Stimulated activated CD4-positive, alpha-beta T cell treated with anti-CD3 and anti-CD28 coated beads, Interleukin-2, amount 100 ng/mL, for 24 hours (primary cell): ENCODE measurements around the gene PRKN.

Experiments used
- DNase-seq, 2 donors: peaks; one replicate each; pipeline ENCODE4 v3.0.0-alpha.2; 2020

The PRKN gene

GRCh38 chr6:161626132-161626676 is 1101.4 kb downstream of the PRKN start:
- DNase-seq: no peak

GRCh38 chr6:161624111-161624510 is 1103.5 kb downstream of the PRKN start:
- no peak for DNase-seq

DNA sequence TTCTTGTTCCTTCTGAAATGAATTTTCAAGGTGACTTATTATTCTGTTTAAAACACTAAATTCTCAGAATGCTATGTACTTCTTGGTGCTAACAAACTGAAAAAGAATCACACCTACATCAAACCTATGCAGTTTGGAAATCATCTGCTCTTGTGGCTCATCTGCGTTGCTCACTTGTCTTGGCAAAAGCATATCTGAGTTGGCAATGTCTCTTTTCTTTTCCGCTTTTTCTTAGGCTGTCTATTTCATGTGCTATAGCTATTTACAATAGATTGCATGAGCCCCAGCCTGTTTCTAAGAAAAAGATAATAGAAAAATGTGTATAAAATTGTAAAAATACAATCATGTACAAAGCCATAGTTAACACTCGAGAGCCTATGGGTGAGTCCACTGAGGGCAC is 1104.8 kb downstream of the PRKN start:
- DNase-seq: no peak

DNA sequence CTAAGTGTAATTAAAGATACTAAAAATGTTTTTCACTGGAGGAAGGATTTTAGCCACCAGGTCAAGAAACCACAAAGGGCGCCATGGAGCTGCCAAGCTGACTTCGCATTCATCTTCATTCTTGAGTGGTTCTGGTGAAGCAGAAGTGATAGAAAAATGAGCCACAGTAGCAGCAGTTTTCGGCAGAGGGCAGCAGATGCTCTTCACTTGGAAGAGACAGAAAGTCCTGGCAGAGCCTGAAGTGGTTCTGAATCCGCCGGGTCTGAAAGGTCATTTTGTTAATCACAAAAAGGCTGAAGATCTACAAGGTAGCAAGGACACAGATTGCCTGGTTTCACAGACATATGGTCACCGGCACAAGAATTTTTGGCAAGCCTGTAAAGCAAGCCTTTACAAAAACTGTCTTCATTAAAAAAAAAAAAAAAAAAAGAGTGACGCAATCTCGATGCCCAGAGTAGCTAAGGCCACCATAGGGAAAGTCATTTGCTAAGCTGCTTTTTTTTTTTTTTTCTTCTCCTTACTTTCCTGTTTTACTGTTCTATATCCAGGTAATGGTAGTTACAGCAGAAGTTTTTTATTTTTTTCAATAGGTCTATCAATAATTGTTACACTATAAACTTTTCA is 1108.6 kb downstream of the PRKN start:
- no peak for DNase-seq

- DNase-seq: no peak
Measured at GRCh38 chr6:161613711-161614110, 1113.9 kb downstream of the PRKN start.

- DNase-seq: no peak
Measured at GRCh38 chr6:161608771-161609170, 1118.8 kb downstream of the PRKN start.

DNA sequence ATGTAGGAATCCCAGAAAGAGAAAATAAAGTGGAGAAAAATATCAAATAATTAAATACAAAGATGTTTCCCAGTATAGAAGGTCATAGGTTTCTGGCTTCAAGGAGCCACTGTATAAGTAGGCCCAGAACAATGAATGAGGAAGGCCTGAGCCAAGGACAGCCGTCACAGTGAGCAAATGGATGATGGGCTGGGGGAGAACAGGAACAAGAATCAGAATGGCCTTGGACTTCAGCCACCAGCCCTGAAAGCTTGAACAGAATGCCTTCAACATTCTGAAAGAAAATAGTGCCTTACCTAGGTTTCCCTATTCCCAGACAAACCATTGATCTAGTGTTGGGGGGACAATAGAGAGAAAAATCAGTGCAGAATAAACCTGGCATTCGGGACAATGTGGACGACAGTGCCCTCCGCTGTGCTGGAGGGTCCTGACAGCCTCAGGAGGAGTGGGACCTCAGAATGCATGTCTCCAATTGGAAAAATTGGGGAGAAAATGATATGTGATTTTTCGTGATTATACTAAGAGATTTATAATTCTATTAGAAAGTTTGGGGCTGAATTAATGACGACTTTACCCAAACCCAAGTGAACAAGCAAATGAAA is 1119.8 kb downstream of the PRKN start:
- DNase-seq: no peak

GRCh38 chr6:161602359-161602758 is 1125.2 kb downstream of the PRKN start:
- no peak for DNase-seq

- no peak for DNase-seq
Measured at GRCh38 chr6:161598896-161599295, 1128.7 kb downstream of the PRKN start.

- DNase-seq: no peak
Measured at GRCh38 chr6:161596807-161597520, 1130.6 kb downstream of the PRKN start.

GRCh38 chr6:161594412-161594811 is 1133.2 kb downstream of the PRKN start:
- DNase-seq: no peak

DNA sequence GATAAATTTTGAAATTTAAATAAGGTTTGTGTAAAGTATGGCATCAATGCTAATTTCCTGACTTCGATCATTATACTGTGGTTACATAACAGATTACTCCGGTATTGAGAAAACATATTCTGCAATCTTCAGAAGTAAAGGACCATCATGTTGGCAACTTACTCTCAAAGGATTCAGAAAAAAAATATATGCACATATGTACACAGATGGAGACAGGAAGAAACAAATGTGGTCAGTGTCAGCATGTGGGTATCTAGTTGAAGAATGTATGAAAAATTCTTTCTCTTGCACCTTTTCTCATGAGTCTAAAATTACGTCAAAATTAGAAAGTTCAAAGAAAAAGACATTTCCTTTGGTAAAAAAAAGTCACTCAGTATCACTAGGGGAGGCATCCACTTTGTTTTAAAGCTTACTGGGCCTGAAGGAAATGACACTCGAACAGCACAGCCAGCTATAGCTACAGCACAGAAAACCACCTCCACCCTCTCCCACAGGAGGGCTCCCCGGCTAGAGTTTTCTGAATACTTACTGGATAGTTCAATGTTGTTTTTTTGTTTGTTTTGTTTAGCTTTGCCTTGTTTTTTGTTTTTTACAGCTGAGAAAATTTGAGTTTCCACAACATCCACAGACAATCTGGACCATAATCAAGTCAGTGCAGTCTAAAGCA is 1136.5 kb downstream of the PRKN start:
- DNase-seq: no peak

DNA sequence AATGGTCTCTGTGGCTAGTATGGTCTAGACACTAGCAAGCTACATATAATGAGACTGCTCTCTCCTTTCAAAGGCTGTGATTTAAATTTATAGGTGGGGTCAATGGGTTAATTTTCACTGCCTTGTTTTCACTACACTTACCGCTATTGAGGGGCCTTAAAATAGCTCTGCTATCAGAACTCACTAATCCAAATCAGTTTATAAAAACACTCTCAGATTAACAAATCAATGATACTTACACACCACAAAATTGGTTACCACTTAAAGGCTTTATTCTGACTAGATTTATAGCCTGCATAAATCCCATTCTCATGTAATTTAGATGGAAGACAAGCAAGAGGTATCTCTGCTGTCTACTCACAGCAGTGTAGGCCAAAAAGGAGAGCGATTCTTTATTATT is 1140.7 kb downstream of the PRKN start:
- no peak for DNase-seq

DNA sequence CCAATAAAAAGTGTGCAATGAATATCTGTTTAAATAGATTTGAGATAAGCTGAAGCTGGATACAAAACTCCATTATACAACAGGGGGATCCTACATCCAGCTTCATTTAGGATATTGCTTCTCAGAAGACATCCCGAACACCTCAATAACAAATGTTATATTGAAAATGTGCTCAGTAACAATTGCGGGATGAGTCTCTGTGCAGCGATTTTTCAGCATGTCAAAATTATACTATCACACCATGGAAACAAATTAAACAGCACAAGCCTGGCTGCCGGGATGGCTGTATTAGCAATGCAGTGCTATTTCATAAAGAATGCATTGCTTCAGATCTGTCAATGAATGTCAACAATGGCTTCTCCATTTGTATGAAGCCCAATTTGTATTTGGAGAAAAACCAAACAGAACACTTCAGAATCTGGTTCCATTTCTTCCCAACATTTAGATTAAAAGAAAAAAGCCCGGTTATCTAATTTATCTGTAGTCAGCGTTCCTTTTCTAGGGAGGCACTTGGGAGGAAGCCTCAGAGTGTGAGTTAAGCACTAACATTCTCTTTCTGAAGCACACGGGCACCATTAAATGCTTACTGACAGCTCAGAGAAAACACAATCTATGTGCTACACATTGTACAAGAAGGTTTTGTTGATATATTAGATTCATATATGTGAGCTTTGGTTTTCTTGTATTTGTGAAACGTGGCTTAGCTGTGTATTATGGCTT is 1142.8 kb downstream of the PRKN start:
- no peak for DNase-seq

DNA sequence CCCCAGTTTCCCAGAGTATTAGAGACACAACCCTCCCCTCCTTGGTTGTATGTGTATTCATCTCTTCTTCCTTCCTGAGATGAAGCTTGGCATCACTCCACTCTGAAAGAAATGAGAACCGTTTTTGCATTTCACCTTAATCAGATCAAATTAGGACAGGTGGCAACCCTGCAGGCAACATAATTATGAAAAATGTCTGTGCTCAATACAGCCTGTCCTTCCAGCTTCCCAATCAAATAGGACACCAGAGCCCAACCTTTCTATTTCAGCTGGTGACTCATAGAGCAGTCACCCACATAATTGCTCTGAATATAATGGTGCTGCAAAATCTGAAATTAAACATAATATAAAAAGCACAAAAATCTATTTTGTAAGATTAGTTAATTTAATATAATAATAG is 1143.5 kb downstream of the PRKN start:
- no peak for DNase-seq

- no peak for DNase-seq
Measured at GRCh38 chr6:161583584-161583983, 1144.0 kb downstream of the PRKN start.

GRCh38 chr6:161578478-161578877 is 1149.1 kb downstream of the PRKN start:
- no peak for DNase-seq

- no peak for DNase-seq
Measured at GRCh38 chr6:161575523-161576254, 1151.9 kb downstream of the PRKN start.

GRCh38 chr6:161568885-161569456 is 1158.6 kb downstream of the PRKN start:
- no peak for DNase-seq

- DNase-seq: no peak
Measured at GRCh38 chr6:161564952-161565351, 1162.6 kb downstream of the PRKN start.

DNA sequence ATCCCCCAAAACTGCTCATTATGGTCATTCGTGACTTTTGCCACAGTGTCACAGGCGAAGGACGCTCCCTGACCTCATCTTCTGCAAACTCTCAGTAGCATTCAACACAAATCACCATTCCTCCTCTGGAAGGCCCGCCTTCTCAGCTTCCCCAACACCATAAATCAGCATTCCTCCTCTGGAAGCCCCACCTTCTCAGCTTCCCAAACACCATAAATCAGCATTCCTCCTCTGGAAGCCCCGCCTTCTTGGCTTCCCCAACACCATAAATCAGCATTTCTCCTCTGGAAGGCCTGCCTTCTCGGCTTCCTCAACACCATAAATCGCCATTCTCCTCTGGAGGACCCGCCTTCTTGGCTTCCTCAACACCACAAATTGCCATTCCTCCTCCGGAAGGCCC is 1165.7 kb downstream of the PRKN start:
- DNase-seq: no peak
